Transverse colon (tissue), 4 donors: ENCODE measurements around the gene CEP170B. TPM values are rescaled to one million over a fixed set of nuclear protein-coding genes. Genes with fewer than 3 reads are reported as not detected.

Experiments
- DNase-seq: peaks from one replicate; pipeline ENCODE4 v3.0.0-alpha.2; 2019
- H3K27ac ChIP-seq, 4 donors: fragments of 200-600 bp; sonication (generic); 2 replicates each; pipeline ENCODE4 v1.5.1; 2016 to 2018; ENCODE audit warnings: inconsistent platforms in 4 of 4
- H3K27me3 ChIP-seq: fragments of 200-600 bp; sonication (generic); 2 replicates; pipeline ENCODE4 v1.5.1; 2017; ENCODE audit warnings: inconsistent platforms
- H3K36me3 ChIP-seq, 4 donors: fragments of 200-600 bp; sonication (generic); 2 replicates each; pipeline ENCODE4 v1.5.1; 2017 to 2019; ENCODE audit warnings: inconsistent platforms in 4 of 4
- H3K4me1 ChIP-seq, 4 donors: fragments of 200-600 bp; sonication (generic); 2 replicates each; pipeline ENCODE4 v1.5.1; 2017 to 2020; ENCODE audit warnings: inconsistent platforms in 4 of 4
- H3K4me3 ChIP-seq, 4 donors: fragments of 200-600 bp; sonication (generic); 1 replicate in 1 of 4; 2 replicates in 3 of 4; pipeline versions ENCODE4 v1.5.1 to v1.6.1; 2017 to 2019; ENCODE audit warnings: inconsistent platforms in 4 of 4
- H3K9me3 ChIP-seq, 2 donors: fragments of 200-600 bp; sonication (generic); 2 replicates each; pipeline ENCODE4 v1.5.1; 2017 to 2019; ENCODE audit warnings: inconsistent platforms in 2 of 2
- EP300 ChIP-seq: sonication (generic); formaldehyde crosslinking; IDR thresholded peaks from one replicate; pipeline ENCODE4 v1.6.1; 2017; ENCODE audit warnings: antibody characterized with exemption, low read depth
- POLR2A ChIP-seq: fragments of 450-650 bp; IDR thresholded peaks from one replicate; pipeline ENCODE4 v1.6.1; 2016; ENCODE audit warnings: antibody characterized with exemption, mild to moderate bottlenecking, moderate library complexity
- POLR2AphosphoS5 ChIP-seq, 3 donors: sonication (generic); formaldehyde crosslinking; IDR thresholded peaks; one replicate each; pipeline ENCODE4 v1.6.1; 2016; ENCODE audit warnings: antibody characterized with exemption in 3 of 3
- WGBS, 2 donors: methylation state at CpG; one replicate each; pipeline ENCODE4 v1.1.5; 2018; ENCODE audit warnings: low coverage in 1 of 2; 5-methylcytosine and 5-hydroxymethylcytosine counted together
- in situ Hi-C, 4 donors: fragments of 200-750 bp; cut with MboI; loops; one replicate each; pipeline versions ENCODE4 v1.15.0 to v1.15.1; 2017; ENCODE audit warnings: low sequenced_read_pairs in 3 of 4, low pct_ligation_motif_present in 1 of 4, low pct_unique_long_range_greater_than_20kb in 1 of 4
- intact Hi-C: fragments of 100-400 bp; cut with DNase I; formaldehyde crosslinking; loops from one replicate; pipeline ENCODE4 v1.15.1; 2023; ENCODE audit warnings: low total_unique reads
- total RNA-seq, 4 donors: library from RNA; depleted of rRNA; stranded (reverse); fragments of >200 nt; gene quantifications; one replicate each; pipeline ENCODE4 v1.1.0, GENCODE V29; 2016
- TF ChIP-seq, protein P1 (sequence below), 5 experiments: fragments of 200-600 bp in 3 of 5; fragments of 450-650 bp in 2 of 5; sonication (generic) in 3 of 5; IDR thresholded peaks; 1 replicate in 2 of 5; 2 replicates in 3 of 5; pipeline ENCODE4 v1.5.1; 2016 to 2017; ENCODE audit warnings: antibody characterized with exemption in 5 of 5, inconsistent platforms in 3 of 5, mild to moderate bottlenecking in 2 of 5, moderate library complexity in 1 of 5

Gene CEP170B
- total RNA-seq, 4 donors from 2014 or later, result 56.0 to 195 (median 109) TPM

DNA sequence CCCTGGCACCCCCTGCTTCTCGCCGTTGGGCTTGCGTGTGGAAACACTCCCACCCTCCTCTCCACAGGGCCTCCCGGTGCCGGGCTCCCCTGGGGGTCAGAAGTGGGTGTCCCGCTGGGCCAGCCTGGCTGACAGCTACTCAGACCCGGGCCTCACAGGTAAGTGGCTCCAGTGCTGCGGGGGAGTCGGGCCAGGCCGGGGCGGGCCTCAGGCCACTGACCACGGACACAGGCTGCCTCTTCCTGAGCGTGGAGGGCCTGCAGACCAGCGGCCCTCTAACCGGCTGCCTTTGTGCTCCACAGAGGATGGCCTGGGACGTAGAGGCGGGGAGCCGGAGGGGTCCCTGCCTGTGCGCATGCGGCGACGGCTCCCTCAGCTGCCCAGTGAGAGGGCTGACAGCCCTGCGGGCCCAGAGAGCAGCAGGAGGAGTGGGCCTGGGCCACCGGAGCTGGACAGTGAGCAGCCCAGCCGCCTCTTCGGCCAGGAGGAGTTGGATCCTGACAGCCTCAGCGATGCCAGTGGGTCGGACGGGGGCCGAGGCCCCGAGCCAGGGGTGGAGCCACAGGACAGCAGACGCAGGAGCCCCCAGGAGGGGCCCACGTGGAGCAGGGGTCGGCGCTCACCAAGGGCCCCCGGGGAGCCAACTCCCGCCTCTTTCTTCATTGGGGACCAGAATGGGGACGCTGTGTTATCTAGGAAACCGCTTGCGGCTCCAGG lies 21.1 kb downstream of the CEP170B start:
- Histone ChIP-seq H3K36me3 (peaks cover 0 to 30% (median 0%) of the 10 kb centered on the region in 4 donors), H3K4me1 (peaks cover 0 to 4% (median 1%) of the 10 kb centered on the region in 4 donors), H3K27me3 (no peaks in the 10 kb centered on the region), H3K4me3 (no peak overlapping the region), H3K9me3 (no peaks in the 10 kb centered on the region), H3K27ac (no peak overlapping the region)
- 94% methylated on average over 35 of the region's 40 CpGs; no CpG with 5 or more reads in 1 of the 2 donors for WGBS, 2 donors
- TF ChIP-seq, protein P1, sequence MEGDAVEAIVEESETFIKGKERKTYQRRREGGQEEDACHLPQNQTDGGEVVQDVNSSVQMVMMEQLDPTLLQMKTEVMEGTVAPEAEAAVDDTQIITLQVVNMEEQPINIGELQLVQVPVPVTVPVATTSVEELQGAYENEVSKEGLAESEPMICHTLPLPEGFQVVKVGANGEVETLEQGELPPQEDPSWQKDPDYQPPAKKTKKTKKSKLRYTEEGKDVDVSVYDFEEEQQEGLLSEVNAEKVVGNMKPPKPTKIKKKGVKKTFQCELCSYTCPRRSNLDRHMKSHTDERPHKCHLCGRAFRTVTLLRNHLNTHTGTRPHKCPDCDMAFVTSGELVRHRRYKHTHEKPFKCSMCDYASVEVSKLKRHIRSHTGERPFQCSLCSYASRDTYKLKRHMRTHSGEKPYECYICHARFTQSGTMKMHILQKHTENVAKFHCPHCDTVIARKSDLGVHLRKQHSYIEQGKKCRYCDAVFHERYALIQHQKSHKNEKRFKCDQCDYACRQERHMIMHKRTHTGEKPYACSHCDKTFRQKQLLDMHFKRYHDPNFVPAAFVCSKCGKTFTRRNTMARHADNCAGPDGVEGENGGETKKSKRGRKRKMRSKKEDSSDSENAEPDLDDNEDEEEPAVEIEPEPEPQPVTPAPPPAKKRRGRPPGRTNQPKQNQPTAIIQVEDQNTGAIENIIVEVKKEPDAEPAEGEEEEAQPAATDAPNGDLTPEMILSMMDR (IDR thresholded peaks at IDR 0.05), result no peak
- TF ChIP-seq POLR2AphosphoS5 (IDR thresholded peaks at IDR 0.05) (no peak), EP300 (no peak), POLR2A (no peak)
- intact Hi-C loops (loop anchor here (10.0 kb wide), 1 partner anchor 999 kb away; no protein-coding TSS in a partner anchor), in situ Hi-C loops (no loop called here)
- DNase-seq, result peak; percentile 7

DNA sequence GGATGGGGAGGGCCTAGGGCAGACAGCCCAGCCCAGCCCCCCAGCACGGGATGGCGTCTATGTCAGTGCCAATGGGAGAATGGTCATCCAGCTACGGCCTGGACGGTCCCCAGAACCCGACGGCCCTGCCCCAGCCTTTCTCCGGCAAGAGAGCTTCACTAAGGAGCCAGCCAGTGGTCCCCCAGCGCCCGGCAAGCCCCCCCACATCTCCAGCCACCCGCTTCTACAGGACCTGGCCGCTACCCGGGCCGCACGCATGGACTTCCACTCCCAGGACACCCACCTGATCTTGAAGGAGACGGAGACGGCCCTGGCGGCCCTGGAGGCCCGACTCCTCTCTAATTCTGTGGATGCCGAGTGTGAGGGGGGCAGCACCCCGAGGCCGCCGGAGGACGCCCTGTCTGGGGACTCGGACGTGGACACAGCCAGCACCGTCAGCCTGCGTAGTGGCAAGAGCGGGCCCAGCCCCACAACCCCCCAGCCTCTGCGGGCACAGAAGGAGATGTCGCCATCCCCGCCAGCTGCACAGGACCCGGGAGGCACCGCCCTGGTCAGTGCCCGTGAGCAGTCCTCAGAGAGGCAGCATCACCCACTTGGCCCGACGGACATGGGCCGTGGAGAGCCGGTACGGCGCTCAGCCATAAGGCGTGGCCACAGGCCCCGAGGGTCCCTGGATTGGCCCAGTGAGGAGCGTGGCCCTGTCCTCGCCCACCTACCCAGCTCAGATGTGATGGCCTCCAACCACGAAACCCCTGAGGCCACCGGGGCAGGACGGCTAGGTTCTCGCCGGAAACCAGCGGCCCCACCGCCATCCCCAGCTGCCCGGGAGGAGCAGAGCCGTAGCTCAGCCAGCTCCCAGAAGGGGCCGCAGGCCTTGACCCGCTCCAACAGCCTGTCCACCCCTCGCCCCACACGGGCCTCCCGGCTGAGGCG lies 21.9 kb downstream of the CEP170B start:
- H3K27me3 ChIP-seq, result no peaks in the 10 kb centered on the region
- peaks cover 0 to 4% (median 1%) of the 10 kb centered on the region in 4 donors for H3K4me1 ChIP-seq
- in situ Hi-C loops (no loop called here), intact Hi-C loops (loop anchor here (10.0 kb wide), 1 partner anchor 998 kb away; no protein-coding TSS in a partner anchor)
- H3K36me3 ChIP-seq, result peaks cover 0 to 30% (median 0%) of the 10 kb centered on the region in 4 donors
- peak; percentile 7 for DNase-seq
- no peaks in the 10 kb centered on the region for H3K9me3 ChIP-seq
- no peak overlapping the region for H3K27ac ChIP-seq
- H3K4me3 ChIP-seq, result no peak overlapping the region
- 95% methylated on average over 34 of the region's 59 CpGs; no CpG with 5 or more reads in 1 of the 2 donors for WGBS, 2 donors
- TF ChIP-seq, protein P1 (IDR thresholded peaks at IDR 0.05), result no peak
- TF ChIP-seq POLR2AphosphoS5 (IDR thresholded peaks at IDR 0.05) (no peak), EP300 (no peak), POLR2A (no peak)

DNA sequence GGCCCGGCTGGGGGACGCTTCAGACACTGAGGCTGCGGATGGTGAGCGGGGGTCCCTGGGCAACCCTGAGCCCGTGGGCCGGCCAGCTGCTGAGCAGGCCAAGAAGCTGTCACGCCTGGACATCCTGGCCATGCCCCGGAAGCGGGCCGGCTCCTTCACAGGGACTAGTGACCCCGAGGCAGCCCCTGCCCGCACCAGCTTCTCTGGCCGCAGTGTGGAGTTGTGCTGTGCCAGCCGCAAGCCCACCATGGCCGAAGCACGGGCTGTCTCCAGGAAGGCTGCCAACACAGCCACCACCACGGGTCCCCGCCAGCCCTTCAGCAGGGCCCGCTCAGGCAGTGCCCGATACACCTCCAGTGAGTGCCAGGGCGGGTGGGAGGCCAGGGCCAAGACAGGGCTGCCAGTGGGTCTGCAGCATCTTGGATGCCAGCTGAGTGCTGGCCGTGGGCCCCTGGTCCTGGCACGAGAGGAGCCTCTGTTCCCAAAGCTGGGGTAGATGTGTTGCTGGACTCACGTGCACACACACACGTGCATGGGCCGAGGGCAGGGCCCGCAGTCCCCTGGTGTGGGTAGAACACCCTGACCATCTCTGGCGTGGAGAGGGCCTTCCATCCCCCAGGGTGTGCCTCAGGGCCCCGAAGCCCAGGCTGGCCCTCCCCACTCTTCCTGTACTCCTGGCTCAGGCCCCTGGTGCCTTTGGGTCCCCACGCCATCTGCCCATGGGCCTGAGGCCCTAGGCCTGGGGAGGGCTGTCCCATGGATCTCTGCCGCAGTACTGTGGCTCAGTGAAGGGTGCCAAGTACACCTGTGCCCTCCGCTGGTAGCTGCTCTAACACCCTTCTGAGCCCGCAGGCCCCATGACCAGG lies 22.8 kb downstream of the CEP170B start:
- no peak overlapping the region for H3K4me3 ChIP-seq
- H3K4me1 ChIP-seq, result no peaks in the 10 kb centered on the region
- H3K36me3 ChIP-seq, result peaks cover 0 to 30% (median 0%) of the 10 kb centered on the region in 4 donors
- in situ Hi-C loops (no loop called here), intact Hi-C loops (loop anchor here (10.0 kb wide), 1 partner anchor 997 kb away; no protein-coding TSS in a partner anchor)
- no peaks in the 10 kb centered on the region for H3K27me3 ChIP-seq
- 90% methylated on average over 27 of the region's 33 CpGs; no CpG with 5 or more reads in 1 of the 2 donors for WGBS, 2 donors
- H3K9me3 ChIP-seq, result no peaks in the 10 kb centered on the region
- H3K27ac ChIP-seq, result no peak overlapping the region
- DNase-seq, result no peak
- TF ChIP-seq EP300, result no peak
- no peak for TF ChIP-seq POLR2A
